H1 (cell line): ENCODE results near the gene GPALPP1. TPM values are rescaled to one million over a fixed set of nuclear protein-coding genes. Genes with fewer than 3 reads are reported as not detected.

Experiments
- CTCF ChIA-PET: fragments of 300-600 bp; sonication (Branson Sonifier 250); formaldehyde crosslinking; loops from one replicate; lab custom pipeline; 2021; ENCODE audit not compliant: partially characterized antibody; lab: Charles Lee
- POLR2A ChIA-PET: fragments of 300-600 bp; sonication (Branson Sonifier 250); formaldehyde crosslinking; loops from one replicate; lab custom pipeline; 2021; ENCODE audit warnings: inconsistent platforms; ENCODE audit not compliant: partially characterized antibody; lab: Charles Lee
- DNase-seq, 2 experiments: peaks; one replicate each; pipeline versions ENCODE4 v3.0.0 to v3.0.0-alpha.2; 2010 to 2022; ENCODE audit warnings: low spot score in 2 of 2, low read depth in 1 of 2, mixed read lengths in 1 of 2
- FAIRE-seq: peaks from 2 replicates; lab custom pipeline; 2011; peaks lifted over from hg19 to GRCh38; lab: Jason Lieb, UNC
- H2AFZ ChIP-seq: 2 replicates; pipeline ENCODE4 v1.8.1; 2012; ENCODE audit warnings: low read length, inconsistent platforms
- H2AK5ac ChIP-seq: 2 replicates; pipeline ENCODE4 v1.6.1; 2013; ENCODE audit warnings: low read depth, low read length
- H2BK120ac ChIP-seq: replicated peaks from 2 replicates; pipeline ENCODE3; 2013; ENCODE audit warnings: low read depth, low read length, inconsistent platforms
- H2BK12ac ChIP-seq: 2 replicates; pipeline ENCODE4 v1.6.1; 2013; ENCODE audit warnings: low read depth, low read length
- H2BK15ac ChIP-seq: 2 replicates; pipeline ENCODE4 v1.6.1; 2013; ENCODE audit warnings: low read length
- H2BK20ac ChIP-seq: 2 replicates; pipeline ENCODE4 v1.6.1; 2013; ENCODE audit warnings: low read length
- H2BK5ac ChIP-seq: 2 replicates; pipeline ENCODE4 v1.6.1; 2013; ENCODE audit warnings: low read depth, low read length
- H3K14ac ChIP-seq: 2 replicates; pipeline ENCODE4 v1.6.1; 2013; ENCODE audit warnings: inconsistent platforms; ENCODE audit not compliant: insufficient read length
- H3K18ac ChIP-seq: 2 replicates; pipeline ENCODE4 v1.6.1; 2013; ENCODE audit warnings: low read length; ENCODE audit errors: extremely low read depth
- H3K23ac ChIP-seq: 2 replicates; pipeline ENCODE4 v1.6.1; 2013; ENCODE audit warnings: inconsistent platforms; ENCODE audit not compliant: insufficient read length
- H3K23me2 ChIP-seq: 2 replicates; pipeline ENCODE4 v1.6.1; 2013; ENCODE audit warnings: low read depth, low read length
- H3K27ac ChIP-seq: 2 replicates; pipeline ENCODE4 v1.6.1; 2011; ENCODE audit warnings: low read depth, low read length, inconsistent platforms
- H3K27me3 ChIP-seq, 4 experiments: replicated peaks in 1 of 4; 1 replicate in 1 of 4; 2 replicates in 3 of 4; pipeline versions ENCODE4 v1.6.1 to v1.8.1; 2011 to 2013; ENCODE audit warnings: low read length in 3 of 4, mild to moderate bottlenecking in 3 of 4, inconsistent platforms in 2 of 4, mixed read lengths in 2 of 4, moderate library complexity in 1 of 4; ENCODE audit not compliant: control insufficient read depth in 3 of 4, insufficient read depth in 3 of 4; ENCODE audit errors: extremely low read depth in 1 of 4
- H3K36me3 ChIP-seq, 4 experiments: 2 replicates each; pipeline versions ENCODE4 v1.6.1 to v1.8.1; 2011 to 2013; ENCODE audit warnings: mild to moderate bottlenecking in 4 of 4, low read length in 3 of 4, moderate library complexity in 2 of 4, control low read depth in 1 of 4, inconsistent platforms in 1 of 4; ENCODE audit not compliant: insufficient read depth in 4 of 4, control insufficient read depth in 2 of 4
- H3K4ac ChIP-seq: replicated peaks from 2 replicates; pipeline ENCODE3; 2013; ENCODE audit warnings: low read length, low read depth, mixed read lengths, inconsistent platforms; ENCODE audit not compliant: insufficient read length
- H3K4me1 ChIP-seq, 4 experiments: replicated peaks in 1 of 4; 1 replicate in 1 of 4; 2 replicates in 3 of 4; pipeline versions ENCODE4 v1.6.1 to v1.8.1; 2011 to 2013; ENCODE audit warnings: low read length in 3 of 4, inconsistent platforms in 2 of 4, mixed read lengths in 1 of 4; ENCODE audit not compliant: insufficient read depth in 4 of 4, control insufficient read depth in 3 of 4
- H3K4me2 ChIP-seq, 2 experiments: 2 replicates each; pipeline versions ENCODE4 v1.6.1 to v1.8.1; 2011 to 2013; ENCODE audit warnings: low read depth in 2 of 2, low read length in 2 of 2, control low read depth in 1 of 2, inconsistent platforms in 1 of 2, mild to moderate bottlenecking in 1 of 2; ENCODE audit not compliant: insufficient read depth in 1 of 2
- H3K4me3 ChIP-seq, 4 experiments: fragments of 200-600, 300-600 bp in 1 of 4; sonication (generic), shearing (Covaris generic), sonication (Bioruptor Twin) in 1 of 4; 2 replicates each; pipeline versions ENCODE4 v1.5.1 to v1.8.1; 2011 to 2016; ENCODE audit warnings: low read length in 4 of 4, low read depth in 3 of 4, control low read depth in 2 of 4, inconsistent platforms in 2 of 4, mild to moderate bottlenecking in 2 of 4, mixed read lengths in 1 of 4, moderate library complexity in 1 of 4; ENCODE audit not compliant: insufficient read depth in 2 of 4; ENCODE audit errors: extremely low read depth in 1 of 4
- H3K56ac ChIP-seq: replicated peaks from 2 replicates; pipeline ENCODE3; 2013; ENCODE audit warnings: low read depth, mild to moderate bottlenecking, mixed read lengths, low read length, inconsistent platforms; ENCODE audit not compliant: insufficient read length
- H3K79me1 ChIP-seq: 2 replicates; pipeline ENCODE4 v1.6.1; 2013; ENCODE audit warnings: low read depth, low read length, control low read depth
- H3K79me2 ChIP-seq, 2 experiments: 2 replicates each; pipeline versions ENCODE4 v1.6.1 to v1.8.1; 2012 to 2013; ENCODE audit warnings: low read length in 2 of 2, mild to moderate bottlenecking in 2 of 2, inconsistent platforms in 1 of 2; ENCODE audit not compliant: insufficient read depth in 2 of 2, control insufficient read depth in 1 of 2
- H3K9ac ChIP-seq, 4 experiments: replicated peaks in 1 of 4; 1 replicate in 1 of 4; 2 replicates in 3 of 4; pipeline versions ENCODE4 v1.6.1 to v1.8.1; 2011 to 2013; ENCODE audit warnings: low read depth in 3 of 4, low read length in 3 of 4, control low read depth in 2 of 4, mild to moderate bottlenecking in 2 of 4, moderate library complexity in 2 of 4, inconsistent platforms in 1 of 4; ENCODE audit errors: extremely low read depth in 1 of 4
- H3K9me3 ChIP-seq, 2 experiments: 2 replicates each; pipeline versions ENCODE4 v1.6.1 to v1.8.1; 2012 to 2013; ENCODE audit warnings: mild to moderate bottlenecking in 2 of 2, moderate library complexity in 2 of 2, control low read depth in 1 of 2, inconsistent platforms in 1 of 2, low read depth in 1 of 2, low read length in 1 of 2, mixed read lengths in 1 of 2; ENCODE audit not compliant: insufficient read depth in 2 of 2
- H4K20me1 ChIP-seq, 2 experiments: replicated peaks in 1 of 2; 2 replicates each; pipeline versions ENCODE3 to v1.8.1; 2011 to 2013; ENCODE audit warnings: inconsistent platforms in 2 of 2, low read length in 2 of 2, mild to moderate bottlenecking in 1 of 2; ENCODE audit not compliant: insufficient read depth in 2 of 2, control insufficient read depth in 1 of 2
- H4K5ac ChIP-seq: 2 replicates; pipeline ENCODE4 v1.6.1; 2013; ENCODE audit warnings: low read length, low read depth, mixed read lengths, inconsistent platforms; ENCODE audit not compliant: insufficient read length
- H4K8ac ChIP-seq: 2 replicates; pipeline ENCODE4 v1.8.0; 2013; ENCODE audit warnings: mild to moderate bottlenecking, moderate library complexity, low read length, inconsistent platforms; ENCODE audit not compliant: insufficient read depth; ENCODE audit errors: extremely low read depth
- H4K91ac ChIP-seq: replicated peaks from 2 replicates; pipeline ENCODE3; 2013; ENCODE audit warnings: low read length, mixed read lengths, inconsistent platforms; ENCODE audit not compliant: insufficient read length
- CTBP2 ChIP-seq: IDR thresholded peaks from 2 replicates; pipeline ENCODE4 v1.7.0; 2011; ENCODE audit warnings: borderline replicate concordance, mild to moderate bottlenecking, moderate library complexity, mixed read lengths, low read length; ENCODE audit not compliant: insufficient read depth, insufficient read length
- EP300 ChIP-seq, 2 experiments: IDR thresholded peaks; 1 replicate in 1 of 2; 2 replicates in 1 of 2; pipeline ENCODE4 v1.6.1; 2011 to 2012; ENCODE audit warnings: low read depth in 2 of 2, low read length in 2 of 2, mild to moderate bottlenecking in 2 of 2, borderline replicate concordance in 1 of 2, inconsistent platforms in 1 of 2, moderate library complexity in 1 of 2
- GTF2F1 ChIP-seq: IDR thresholded peaks from 2 replicates; pipeline ENCODE4 v1.6.1; 2012; ENCODE audit warnings: low read depth, low read length, improper control_type of control experiment, borderline replicate concordance
- MAFK ChIP-seq: IDR thresholded peaks from 2 replicates; pipeline ENCODE4 v1.6.1; 2012; ENCODE audit warnings: low read depth, mild to moderate bottlenecking, improper control_type of control experiment, low read length
- PHF8 ChIP-seq: fragments of 200-600 bp; sonication (generic); conservative IDR thresholded peaks from 2 replicates; pipeline ENCODE4 v1.7.1; 2012; ENCODE audit warnings: low read depth, mild to moderate bottlenecking, inconsistent platforms, low read length, moderate library complexity
- RAD21 ChIP-seq, 2 experiments: IDR thresholded peaks in 1 of 2; conservative IDR thresholded peaks in 1 of 2; 2 replicates each; pipeline ENCODE4 v1.6.1; 2011; ENCODE audit warnings: low read depth in 2 of 2, low read length in 2 of 2, improper control_type of control experiment in 1 of 2, inconsistent platforms in 1 of 2, mild to moderate bottlenecking in 1 of 2, moderate library complexity in 1 of 2
- whole genome bisulfite sequencing, 2 experiments: shearing (Covaris generic) in 1 of 2; methylation state at CpG; one replicate each; pipeline versions ENCODE4 v1.1.6 to v1.1.7; 2013 to 2015; ENCODE audit warnings: low lambda C conversion rate in 2 of 2, mixed read lengths in 2 of 2, inconsistent platforms in 1 of 2, low coverage in 1 of 2, missing lambda C conversion rate in 1 of 2; ENCODE audit not compliant: insufficient replicate concordance in 2 of 2, insufficient coverage in 1 of 2, insufficient read length in 1 of 2; ENCODE audit errors: extremely low coverage in 1 of 2, missing lambda C conversion rate in 1 of 2; 5-methylcytosine and 5-hydroxymethylcytosine counted together
- polyA plus RNA-seq, 7 experiments: library from polyadenylated mRNA; depleted of rRNA in 3 of 7; stranded (reverse) in 5 of 7; unstranded in 2 of 7; fragments of >200 nt in 5 of 7; fragments of 200-250 nt in 2 of 7; gene quantifications; 1 replicate in 5 of 7; 2 replicates in 1 of 7; 4 replicates in 1 of 7; pipeline versions ENCODE4 v1.2.1 to v1.2.3, GENCODE V29; 2011 to 2013; ENCODE audit warnings: missing spikeins in 2 of 7, mixed read lengths in 2 of 7
- total RNA-seq: library from RNA; stranded (reverse); fragmentation: NEBNext Ultra II Directional; extraction: Animal tissue kit (Norgen Biotek cat#: 25700); gene quantifications from 2 replicates; pipeline ENCODE4 v1.2.1, GENCODE V29; 2021
- TF ChIP-seq, protein P1 (sequence below): IDR thresholded peaks from 2 replicates; pipeline ENCODE4 v1.6.1; 2012; ENCODE audit warnings: inconsistent platforms

The GPALPP1 gene
- total and polyA plus RNA-seq, 2 of the 8 experiments (the other 6 are each of a cell fraction or from before 2014, with no cell fraction given) = 8.5 to 26.1 TPM

DNA sequence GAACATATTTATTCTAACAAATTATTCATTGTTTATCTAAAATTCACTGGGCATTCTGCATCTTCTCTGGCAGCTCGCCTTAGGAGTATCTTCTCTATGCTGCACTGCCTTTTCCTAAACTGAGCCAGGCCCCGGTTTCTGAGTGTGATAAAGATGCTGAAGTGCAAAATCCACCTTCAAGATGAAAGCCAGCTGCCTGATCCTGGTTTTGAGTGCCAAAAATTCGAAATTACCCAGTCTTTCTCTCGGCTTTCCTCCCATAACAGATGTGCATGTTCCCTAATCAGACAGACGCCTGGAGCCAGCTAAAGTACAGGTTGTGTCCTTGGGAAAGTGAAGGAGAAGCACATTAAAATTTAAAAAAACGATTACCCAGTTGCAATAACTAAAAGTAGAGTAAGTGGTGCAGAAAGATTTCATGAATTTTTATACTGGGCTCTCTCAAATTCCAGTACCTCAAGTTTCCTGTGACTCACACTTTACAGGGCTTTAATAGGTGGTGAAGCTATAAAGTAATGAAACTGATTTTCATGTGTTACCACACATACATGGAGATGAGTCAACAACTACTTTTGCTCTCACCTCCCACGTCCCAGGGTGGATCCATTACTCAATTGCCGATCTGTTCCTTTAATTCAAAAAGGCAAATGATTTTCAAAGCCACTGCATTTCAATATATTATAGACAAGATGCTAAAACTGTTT, 66.0 kb downstream of the GPALPP1 start:
- Histone ChIP-seq H2BK15ac (no peak overlapping the region), H3K4me3 (no peak overlapping the region), H3K4me2 (no peak overlapping the region), H3K56ac (no peak overlapping the region), H4K8ac (no peak overlapping the region), H3K23me2 (no peaks in the 10 kb centered on the region), H2AFZ (no peak overlapping the region), H3K79me2 (no peaks in the 10 kb centered on the region), H3K4ac (no peak overlapping the region), H4K20me1 (no peaks in the 10 kb centered on the region), H3K27me3 (no peaks in the 10 kb centered on the region), H3K27ac (no peak overlapping the region), H3K79me1 (no peaks in the 10 kb centered on the region), H3K14ac (no peak overlapping the region), H3K23ac (no peak overlapping the region), H3K36me3 (no peaks in the 10 kb centered on the region), H3K9ac (no peak overlapping the region), H2BK5ac (no peak overlapping the region), H3K18ac (no peak overlapping the region), H2BK12ac (no peak overlapping the region), H4K91ac (no peak overlapping the region), H3K4me1 (no peaks in the 10 kb centered on the region), H3K9me3 (no peaks in the 10 kb centered on the region), H2BK120ac (no peak overlapping the region), H4K5ac (no peak overlapping the region), H2AK5ac (no peak overlapping the region), H2BK20ac (no peak overlapping the region)
- TF ChIP-seq EP300 (IDR thresholded peaks at IDR 0.05; ENCODE audit: borderline replicate concordance in 1 of 2, low read depth in 2 of 2, low read length in 2 of 2) (no peak), MAFK (no peak), CTBP2 (no peak), RAD21 (IDR thresholded peaks at IDR 0.05 in 1 of 2, conservative IDR thresholded peaks at IDR 0.05 in 1 of 2; ENCODE audit: low read depth in 2 of 2, low read length in 2 of 2) (no peak), PHF8 (no peak), GTF2F1 (no peak)
- TF ChIP-seq, protein P1, sequence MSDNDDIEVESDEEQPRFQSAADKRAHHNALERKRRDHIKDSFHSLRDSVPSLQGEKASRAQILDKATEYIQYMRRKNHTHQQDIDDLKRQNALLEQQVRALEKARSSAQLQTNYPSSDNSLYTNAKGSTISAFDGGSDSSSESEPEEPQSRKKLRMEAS = no peak
- 84% methylated on average over 8 of the region's 8 CpGs; no CpG with 5 or more reads in 1 of the 2 experiments for WGBS, 2 experiments
- CTCF ChIA-PET = interaction anchor here (0.8 to 3.6 kb wide), 5 partner anchors 9 to 256 kb away, joined by 4 to 17 read pairs (median 5); partner anchors contain the start of gene GTF2F2
- POLR2A ChIA-PET = interaction anchor here (0.8 kb wide), 1 partner anchor 280 kb away, joined by 4 read pairs; no protein-coding TSS in a partner anchor
- no peak for DNase-seq
- no peak for FAIRE-seq
